SKM-1 treated with dmso at 0.1 percent for 144 hours (cell line): Measurements from ENCODE around the gene PLAAT4.
"Not testable (repeated sequence)": the region's sequence is repeated elsewhere in the genome, so short reads cannot be mapped to it uniquely, and the experiment has no call there.

ENCODE experiments used
- DNase-seq: peaks from one replicate; lab custom pipeline; 2025; ENCODE audit not compliant: unreplicated experiment; lab: John Stamatoyannopoulos, UW

Gene PLAAT4

DNA sequence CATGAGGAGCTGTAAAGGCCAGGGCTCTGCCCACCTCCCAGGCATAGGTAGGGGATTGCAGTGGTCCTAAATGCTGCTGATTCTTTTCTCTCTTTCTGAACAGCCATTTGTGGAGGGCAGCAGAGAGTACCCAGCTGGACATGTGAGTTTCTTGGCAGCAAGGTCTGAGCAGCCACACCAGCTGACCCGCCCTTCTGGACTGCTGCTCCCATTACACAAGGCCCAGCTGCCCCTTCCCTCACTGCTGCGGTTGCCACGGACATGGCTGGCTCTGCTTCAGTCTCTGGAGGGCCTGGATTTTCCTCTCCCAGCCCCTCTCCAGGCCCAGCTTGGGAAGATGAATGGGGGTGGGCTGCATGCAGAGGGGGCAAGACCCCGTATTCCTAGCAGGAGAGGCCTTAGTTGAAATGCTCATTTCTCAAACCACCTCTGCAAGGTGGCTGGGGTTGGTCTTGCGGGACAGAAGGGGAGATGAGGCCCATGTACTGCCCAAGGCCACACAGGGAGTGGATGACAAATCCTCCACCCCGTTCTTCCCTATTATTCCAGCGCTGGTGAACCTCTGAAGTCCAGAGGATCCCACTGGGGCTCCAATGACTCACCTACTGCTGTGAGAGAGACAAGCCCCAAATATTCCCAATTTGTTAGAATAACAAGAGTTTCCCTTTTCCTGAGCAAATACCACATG lies 26.1 kb upstream of the PLAAT4 start:
- no peak for DNase-seq

- no peak for DNase-seq
These were observed 25.4 kb upstream of the PLAAT4 start for GRCh38 chr11:63511048-63511748.

- no peak for DNase-seq
These were observed 23.8 kb upstream of the PLAAT4 start for GRCh38 chr11:63512816-63513215.

GRCh38 chr11:63516109-63516508 lies 20.5 kb upstream of the PLAAT4 start:
- no peak for DNase-seq

DNA sequence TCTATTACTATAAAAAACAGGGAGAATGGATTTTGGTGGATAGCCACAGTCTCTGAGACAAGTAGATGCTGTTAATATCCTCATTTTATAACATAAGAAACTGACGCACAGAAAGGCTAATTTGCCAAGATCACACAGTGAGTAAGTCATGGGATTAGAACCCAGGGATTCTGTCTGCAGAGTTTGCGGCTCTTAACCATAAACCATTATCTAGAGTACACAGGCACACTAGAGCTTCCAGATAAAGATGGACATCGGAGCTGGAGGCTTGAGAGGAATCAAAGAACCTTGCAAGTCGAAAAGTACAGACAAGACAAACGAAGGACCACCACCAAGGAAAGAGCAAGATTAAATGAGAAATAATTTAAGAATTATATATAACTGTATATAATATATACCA lies 19.5 kb upstream of the PLAAT4 start:
- DNase-seq: no peak

- DNase-seq: no peak
These were observed 18.1 kb upstream of the PLAAT4 start for GRCh38 chr11:63518548-63518947.

DNA sequence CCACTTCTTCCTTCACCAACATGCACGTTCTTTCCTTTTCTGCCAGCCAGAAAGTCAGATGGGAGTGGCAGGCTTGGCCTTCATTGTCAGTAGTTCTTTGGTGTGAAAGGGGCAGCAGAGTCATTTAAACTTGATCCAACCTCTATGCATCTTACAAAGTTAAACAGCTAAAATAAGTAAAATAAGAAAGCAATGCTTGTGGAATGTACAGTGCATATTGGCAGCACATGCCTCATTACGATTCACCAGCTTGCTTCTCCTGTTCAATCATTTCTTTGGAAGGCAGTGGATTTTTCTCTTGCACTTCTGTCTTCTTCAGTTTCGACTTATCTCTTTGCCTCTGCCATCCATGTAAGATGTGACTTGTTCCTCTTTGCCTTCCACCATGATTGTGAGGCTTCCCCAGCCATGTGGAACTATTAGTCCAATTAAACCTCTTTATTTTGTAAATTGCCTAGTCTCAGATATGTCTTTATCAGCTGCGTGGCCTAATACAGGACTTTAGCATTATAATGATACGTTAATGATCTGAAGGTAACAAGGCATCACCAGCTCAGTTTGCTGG lies 15.9 kb upstream of the PLAAT4 start:
- no peak for DNase-seq

DNA sequence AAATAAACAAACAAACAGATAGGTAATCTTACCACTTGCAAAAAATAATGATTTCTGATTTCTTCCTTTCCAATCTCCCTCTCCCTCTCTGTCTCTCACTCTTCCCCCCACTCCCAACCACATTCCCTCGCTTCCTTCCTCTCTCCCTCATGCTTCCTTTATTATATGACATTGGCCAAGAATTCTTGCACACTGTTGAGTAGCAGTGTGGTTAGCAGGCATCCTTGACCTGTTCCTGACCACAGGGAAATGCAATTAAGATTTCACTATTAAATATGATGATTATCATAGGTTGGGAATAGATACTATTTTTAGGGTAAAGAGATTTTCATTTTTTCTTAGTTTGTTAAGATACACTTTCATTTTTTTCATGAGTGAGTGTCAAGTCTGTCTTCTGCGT lies 14.7 kb upstream of the PLAAT4 start:
- no peak for DNase-seq

GRCh38 chr11:63523151-63523550 lies 13.5 kb upstream of the PLAAT4 start:
- DNase-seq: no peak

- no peak for DNase-seq
These were observed 8.9 kb upstream of the PLAAT4 start for GRCh38 chr11:63527667-63528066.

DNA sequence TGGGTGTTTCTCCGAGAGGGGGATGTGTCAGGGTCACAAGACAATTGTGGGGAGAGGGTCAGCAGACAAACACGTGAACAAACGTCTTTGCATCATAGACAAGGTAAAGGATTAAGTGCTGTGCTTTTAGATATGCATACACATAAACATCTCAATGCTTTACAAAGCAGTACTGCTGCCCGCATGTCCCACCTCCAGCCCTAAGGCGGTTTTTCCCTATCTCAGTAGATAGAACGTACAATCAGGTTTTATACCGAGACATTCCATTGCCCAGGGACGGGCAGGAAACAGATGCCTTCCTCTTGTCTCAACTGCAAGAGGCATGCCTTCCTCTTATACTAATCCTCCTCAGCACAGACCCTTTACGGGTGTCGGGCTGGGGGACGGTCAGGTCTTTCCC lies 8.5 kb upstream of the PLAAT4 start:
- not testable (repeated sequence) for DNase-seq

- DNase-seq: not testable (repeated sequence)
These were observed 7.8 kb upstream of the PLAAT4 start for GRCh38 chr11:63528729-63529278.

- DNase-seq: not testable (repeated sequence)
These were observed 7.2 kb upstream of the PLAAT4 start for GRCh38 chr11:63529373-63529772.

DNA sequence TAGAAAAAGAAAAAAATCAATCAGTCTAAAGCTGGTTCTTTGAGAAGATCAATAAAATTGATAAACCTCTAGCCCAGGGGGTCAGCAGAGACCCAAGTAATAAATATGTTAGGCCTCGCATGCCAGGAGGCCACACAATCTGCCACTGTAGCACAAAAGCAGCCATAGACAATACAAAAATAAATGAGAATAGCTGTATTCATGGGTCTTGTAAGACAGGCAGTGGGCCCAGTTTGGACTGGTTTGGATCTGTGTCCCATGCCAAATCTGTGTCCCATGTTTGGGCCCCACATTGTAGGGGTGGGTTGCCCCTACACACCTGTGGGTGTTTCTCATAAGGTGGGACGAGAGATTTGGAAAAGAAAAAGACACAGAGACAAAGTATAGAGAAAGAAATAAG lies 6.6 kb upstream of the PLAAT4 start:
- DNase-seq: no peak

DNA sequence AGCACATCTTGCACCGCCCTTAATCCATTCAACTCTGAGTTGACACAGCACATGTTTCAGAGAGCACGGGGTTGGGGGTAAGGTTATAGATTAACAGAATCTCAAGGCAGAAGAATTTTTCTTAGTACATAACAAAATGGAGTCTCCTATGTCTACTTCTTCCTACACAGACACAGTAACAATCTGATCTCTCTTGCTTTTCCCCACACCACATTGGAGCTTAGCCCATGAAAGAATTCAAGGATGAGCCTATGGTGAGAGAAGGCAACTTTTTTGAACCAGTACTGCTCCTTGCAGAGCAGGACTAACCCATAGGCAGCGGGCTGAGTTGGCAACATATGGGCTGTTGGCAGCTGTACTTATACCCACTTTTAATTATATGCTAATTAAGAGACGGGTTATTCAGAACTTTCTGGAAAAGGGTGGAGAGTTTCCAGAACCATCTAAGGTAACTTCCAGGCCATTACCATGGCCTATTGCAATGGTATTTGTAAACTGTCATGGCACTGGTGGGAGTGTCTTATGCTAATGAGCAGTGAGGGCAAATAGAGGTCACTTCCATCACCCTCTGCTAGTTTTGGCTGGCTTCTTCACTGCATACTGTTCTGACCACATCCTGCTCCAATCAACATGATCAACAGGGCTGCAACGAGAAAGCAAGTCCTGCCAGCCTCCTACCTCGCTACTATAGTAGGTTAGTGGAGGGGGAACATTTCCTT lies 5.4 kb upstream of the PLAAT4 start:
- not testable (repeated sequence) for DNase-seq

- no peak for DNase-seq
These were observed 4.5 kb upstream of the PLAAT4 start for GRCh38 chr11:63532117-63532516.

GRCh38 chr11:63532799-63533475 lies 3.7 kb upstream of the PLAAT4 start:
- no peak for DNase-seq

DNA sequence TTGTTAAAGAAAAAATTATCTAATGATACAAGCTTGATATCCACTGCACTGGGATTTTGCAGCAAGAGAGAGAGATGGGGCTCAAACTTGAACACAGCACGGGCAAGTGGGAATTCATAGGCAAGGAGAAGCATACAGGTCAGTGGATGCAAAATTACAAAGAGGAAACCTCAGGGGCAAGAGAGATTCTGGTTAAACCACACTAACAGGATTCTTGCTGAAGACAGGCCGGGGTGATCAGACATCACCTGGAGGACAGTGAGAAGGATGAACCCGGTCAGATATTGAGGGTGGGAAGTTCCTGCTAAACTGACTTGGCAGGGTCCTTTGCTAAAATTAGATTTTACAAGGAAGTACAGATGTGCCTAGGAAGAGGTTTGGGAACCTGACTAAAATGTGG lies 2.5 kb upstream of the PLAAT4 start:
- DNase-seq: no peak

DNA sequence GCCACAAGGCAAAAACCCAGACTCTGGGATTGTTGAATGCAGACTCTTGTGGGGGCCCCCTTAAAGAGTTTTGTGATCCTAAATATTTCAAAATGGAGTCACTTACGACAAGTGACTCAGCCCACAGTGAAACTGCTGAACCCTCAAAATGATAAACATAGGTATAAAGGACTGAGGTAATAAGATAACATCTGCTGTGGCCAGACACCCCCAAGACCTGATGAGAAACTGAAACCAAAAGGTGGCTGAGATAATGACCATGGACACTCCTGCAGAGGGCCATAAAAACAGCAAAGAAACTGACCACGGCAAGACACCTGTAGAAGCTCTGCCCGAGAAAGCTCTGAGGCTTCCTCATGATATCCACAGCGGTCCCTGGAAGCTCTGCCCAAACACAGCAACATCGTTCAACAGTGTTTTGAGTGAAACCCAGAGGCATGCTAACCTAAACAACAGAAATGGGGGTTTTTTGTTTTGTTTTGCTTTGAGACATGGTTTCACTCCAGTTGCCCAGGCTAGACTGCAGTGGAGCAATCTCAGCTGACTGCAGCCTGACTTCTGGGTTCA lies 1.6 kb upstream of the PLAAT4 start:
- no peak for DNase-seq

- DNase-seq: no peak
These were observed 874 bp upstream of the PLAAT4 start for GRCh38 chr11:63535734-63536133.
